Stimulated activated CD4-positive, alpha-beta T cell treated with anti-CD3 and anti-CD28 coated beads, Interleukin-2, amount 100 ng/mL, for 24 hours (primary cell): ENCODE results near the gene PITX2.
"Not testable (repeated sequence)": the region's sequence is repeated elsewhere in the genome, so short reads cannot be mapped to it uniquely, and the experiment has no call there.

ENCODE experiments used
- DNase-seq, 2 donors: peaks; one replicate each; pipeline ENCODE4 v3.0.0-alpha.2; 2020

The PITX2 gene

DNA sequence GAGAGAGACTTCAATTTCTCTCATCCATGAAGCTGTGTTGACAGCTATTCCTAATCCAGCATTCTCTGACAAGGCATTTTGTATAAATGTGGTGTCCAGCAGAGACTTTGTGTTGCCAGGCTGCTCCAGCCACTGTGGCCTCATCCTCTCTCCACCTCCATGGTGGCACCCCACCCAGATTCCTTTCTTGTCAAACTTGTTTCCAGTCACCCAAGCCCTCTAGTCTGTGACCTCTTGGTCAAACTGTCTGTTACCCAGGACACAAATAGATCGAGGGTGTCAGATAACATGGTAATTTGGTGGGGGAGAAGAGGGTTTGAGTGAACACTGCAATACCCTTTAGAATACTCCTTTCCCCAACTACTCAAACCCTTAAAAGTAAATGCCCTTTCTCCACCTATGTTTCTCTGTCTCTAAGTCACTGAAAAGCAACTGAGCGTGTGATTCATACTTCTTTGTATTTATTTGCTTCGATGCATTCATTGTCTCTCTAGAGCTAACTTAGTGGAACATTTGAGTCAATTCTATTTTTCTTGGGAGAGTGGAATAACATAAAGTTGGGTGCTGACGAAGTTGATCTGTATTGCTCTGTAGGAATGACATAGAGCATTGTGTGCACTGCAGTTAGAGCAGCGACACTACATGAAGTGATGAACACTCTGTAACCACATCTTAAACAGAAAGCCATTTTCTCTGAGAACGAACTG is 13.7 kb downstream of the PITX2 start:
- DNase-seq, result no peak

DNA sequence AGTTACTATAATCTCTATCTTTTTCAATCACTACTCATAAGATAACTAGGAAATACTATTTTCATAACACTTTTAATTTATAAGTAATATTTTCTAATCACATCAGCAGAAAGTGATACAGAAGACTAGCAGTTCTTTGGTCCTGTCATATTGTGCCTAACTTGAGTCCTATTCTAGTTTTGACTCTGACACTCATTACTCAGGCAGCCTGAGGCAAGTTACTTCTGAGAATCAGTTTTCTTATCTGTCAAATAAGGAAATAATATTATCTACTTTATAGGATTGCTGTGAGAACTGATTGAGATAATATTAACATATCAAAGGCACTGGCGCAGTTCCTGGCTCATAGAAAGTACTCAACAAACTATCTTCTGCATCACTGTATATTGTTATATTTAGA is 17.8 kb downstream of the PITX2 start:
- no peak for DNase-seq

DNA sequence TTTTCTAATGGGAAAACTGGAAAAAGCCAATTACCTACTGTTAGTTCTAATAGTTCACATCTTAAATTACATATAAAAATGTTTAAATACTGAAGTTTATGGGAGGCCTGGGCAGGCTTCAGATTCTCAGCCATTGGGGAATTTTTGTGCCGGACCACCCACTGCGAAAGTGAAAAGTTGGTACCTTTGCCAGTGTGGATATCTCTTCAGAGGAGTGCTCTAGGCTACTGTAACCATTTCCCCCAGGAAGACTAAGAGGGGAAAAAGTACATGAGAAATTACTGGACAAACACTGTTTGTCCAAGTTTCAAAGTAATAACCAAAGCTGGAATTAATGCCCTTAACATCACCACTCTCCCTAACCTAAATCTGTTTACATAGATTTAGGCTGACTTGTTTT is 20.8 kb downstream of the PITX2 start:
- DNase-seq, result no peak

DNA sequence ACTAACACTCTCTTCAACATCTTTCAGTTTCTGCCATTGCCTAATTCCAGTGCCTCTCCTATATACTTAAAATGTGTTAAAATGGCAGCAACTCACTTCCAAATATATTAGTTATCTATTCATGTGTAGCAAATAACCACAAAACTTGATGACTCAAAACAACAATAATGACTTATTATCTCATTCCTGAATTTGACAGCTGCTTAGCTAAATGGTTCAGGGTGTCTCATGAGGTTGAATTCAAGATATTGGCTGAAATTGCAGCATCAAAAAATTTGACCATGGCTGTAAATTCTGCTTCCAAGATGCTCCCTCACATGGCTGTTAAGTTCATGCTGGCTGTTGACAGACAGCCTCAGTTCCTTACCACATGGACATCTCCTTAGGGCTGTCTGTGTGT is 25.3 kb downstream of the PITX2 start:
- no peak for DNase-seq

DNA sequence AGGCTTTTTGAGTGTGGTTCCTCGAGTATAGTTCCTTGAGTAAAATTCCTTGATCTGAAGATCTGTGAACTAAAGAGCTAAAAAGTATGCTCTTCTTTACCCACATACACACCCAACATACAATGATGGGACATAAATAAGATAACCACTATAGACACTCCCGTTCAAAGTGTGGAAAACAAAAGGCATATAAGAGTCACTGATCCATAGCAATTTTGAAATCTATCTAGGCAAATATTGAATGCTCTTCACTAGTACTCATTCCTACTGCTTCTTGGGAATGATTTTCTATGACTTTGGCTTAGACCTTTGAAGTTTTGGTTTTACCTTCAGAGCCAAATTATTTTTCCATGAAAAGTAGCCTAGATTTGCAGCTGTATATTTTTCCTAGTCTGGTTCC is 26.4 kb downstream of the PITX2 start:
- DNase-seq, result no peak

DNA sequence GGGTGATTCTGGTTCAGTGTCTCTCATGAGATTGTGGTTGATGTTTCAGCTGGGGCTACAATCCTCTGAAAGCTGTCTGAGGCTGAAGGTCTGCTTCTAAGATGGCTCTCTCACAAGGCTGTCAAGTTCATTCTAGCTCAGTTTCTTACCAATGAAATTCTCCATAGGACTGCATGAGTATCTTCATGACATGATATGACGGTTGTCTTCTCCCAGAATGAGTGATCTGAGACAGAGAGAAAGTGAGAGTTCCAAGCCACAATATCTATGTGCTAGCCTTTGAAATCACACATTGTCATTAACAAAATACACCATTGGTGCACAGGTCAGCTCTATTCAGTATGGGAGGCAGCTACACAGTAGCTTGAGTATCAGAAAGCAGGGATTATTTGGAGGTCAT is 27.3 kb downstream of the PITX2 start:
- DNase-seq, result no peak

DNA sequence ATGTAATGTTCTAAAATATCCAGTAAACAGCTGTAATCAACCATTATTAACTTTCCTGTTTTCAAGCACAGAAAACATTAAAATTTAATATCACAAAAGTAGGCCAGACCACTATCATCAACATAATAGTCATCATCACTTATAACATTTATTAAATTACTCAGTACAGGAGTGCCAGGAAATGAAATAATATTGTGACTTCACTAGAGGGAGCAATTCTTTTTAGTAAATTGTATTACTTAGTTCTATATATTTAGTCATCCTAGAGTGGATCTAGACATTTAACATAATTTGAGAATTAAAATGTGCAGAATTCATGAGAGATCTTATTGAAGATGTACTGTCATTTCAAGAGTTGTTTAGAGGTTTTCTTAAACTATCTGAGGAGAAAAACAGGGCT is 33.6 kb downstream of the PITX2 start:
- no peak for DNase-seq

DNA sequence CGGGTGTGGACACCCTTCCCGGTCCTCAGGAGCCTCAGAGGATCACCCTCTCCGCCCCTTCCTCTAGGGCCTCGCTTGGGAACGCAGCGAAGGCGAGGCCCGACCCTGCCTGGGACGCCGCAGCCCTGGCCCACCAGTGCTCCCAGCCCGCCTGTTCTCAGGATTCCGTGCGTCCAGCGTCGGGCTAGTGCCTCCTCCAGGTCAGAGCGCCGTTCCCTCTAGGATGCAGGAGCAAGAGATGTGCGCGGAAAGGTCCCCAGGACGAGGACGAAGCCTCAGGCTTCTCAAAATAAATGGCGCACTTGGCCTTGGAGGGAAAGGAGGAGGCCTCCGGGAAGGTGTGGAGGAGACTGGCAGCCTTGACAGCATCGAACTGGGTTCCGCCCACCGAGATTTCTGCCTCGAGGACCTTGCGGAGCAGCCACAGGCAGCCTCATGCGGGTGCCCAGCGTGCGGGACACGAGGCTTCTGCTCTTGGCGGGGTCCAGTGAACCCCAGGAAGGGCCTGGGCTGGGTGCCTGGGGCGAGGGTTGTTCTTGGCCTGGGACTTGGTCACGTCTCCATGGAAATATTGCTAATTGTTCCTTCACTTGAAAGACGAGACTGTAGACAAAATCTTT is 35.1 kb downstream of the PITX2 start:
- DNase-seq, result no peak

DNA sequence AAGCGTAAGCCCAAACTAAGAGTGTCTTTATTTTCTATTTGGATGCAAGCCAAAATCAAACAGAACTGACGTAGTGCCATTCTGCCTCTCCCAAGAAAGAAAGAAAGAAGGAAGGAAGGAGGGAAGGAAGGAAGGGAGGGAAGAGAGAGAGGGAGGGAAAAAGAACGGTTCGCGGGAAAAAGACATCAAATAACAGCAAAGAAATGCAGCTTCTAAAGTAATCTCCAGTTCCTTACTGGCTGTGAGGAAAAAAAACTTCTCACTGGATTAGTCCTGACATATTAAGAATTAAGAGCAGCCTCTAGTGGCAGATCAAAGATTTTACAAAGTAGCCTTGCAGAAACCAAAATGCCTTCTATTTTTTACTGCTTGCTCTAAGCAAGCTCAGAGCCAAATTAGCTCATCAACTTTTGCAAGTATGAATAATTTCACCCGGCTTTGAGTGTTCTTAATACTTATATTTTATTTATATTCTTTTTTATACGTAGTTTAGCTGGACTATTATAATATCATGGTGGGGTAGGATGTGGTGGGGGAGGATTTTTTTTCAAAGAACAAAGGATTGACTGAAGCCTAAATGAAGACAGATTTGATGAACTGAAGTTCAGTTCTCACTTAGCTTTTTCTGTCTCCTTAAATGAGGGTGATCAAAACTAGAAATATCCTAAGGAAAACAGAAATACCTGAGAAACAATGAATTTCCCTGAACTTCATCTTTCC is 36.6 kb downstream of the PITX2 start:
- DNase-seq, result no peak

DNA sequence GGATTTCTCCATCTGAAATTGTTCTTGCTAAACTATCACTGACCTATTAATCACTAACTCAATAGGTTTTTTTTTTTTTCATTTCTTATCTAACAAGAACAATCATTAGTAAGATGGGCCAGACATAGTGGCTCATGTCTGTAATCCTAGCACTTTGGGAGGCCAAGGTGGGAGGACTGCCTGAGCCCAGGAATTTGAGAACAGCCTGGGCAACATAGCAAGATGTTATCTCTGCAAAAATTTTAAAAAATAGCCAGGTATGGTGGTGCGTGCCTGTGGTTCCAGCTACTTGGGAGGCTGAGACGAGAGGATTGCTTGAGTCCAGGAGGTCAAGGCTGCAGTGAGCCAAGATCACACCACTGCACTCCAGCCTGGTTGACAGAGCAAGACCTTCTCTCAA is 46.2 kb downstream of the PITX2 start:
- DNase-seq, result not testable (repeated sequence)
